HG02884 (cell line): ENCODE results near the gene C1QL1.

Source experiments
- ATAC-seq: cut with Tn5 transposase; IDR thresholded peaks from one replicate; pipeline ENCODE4 v1.9.1; 2021; ENCODE audit warnings: mild to moderate bottlenecking, moderate library complexity; ENCODE audit not compliant: unreplicated experiment

Gene C1QL1

GRCh38 chr17:44932096-44932786 is 35.9 kb downstream of the C1QL1 start:
- no peak for ATAC-seq

- no peak for ATAC-seq
Observed at GRCh38 chr17:44931376-44931775, 36.7 kb downstream of the C1QL1 start.

- no peak for ATAC-seq
Observed at GRCh38 chr17:44930667-44931066, 37.4 kb downstream of the C1QL1 start.

- no peak for ATAC-seq
Observed at GRCh38 chr17:44928950-44929720, 39.0 kb downstream of the C1QL1 start.

GRCh38 chr17:44928136-44928535 is 40.0 kb downstream of the C1QL1 start:
- no peak for ATAC-seq

GRCh38 chr17:44927696-44928095 is 40.4 kb downstream of the C1QL1 start:
- ATAC-seq = no peak

GRCh38 chr17:44926821-44927525 is 41.1 kb downstream of the C1QL1 start:
- ATAC-seq = no peak

- no peak for ATAC-seq
Observed at GRCh38 chr17:44925731-44926697, 42.1 kb downstream of the C1QL1 start.

GRCh38 chr17:44924107-44924544 is 44.0 kb downstream of the C1QL1 start:
- ATAC-seq = no peak

GRCh38 chr17:44922746-44923470 is 45.2 kb downstream of the C1QL1 start:
- no peak for ATAC-seq

- ATAC-seq = no peak
Observed at GRCh38 chr17:44922136-44922535, 46.0 kb downstream of the C1QL1 start.

GRCh38 chr17:44921122-44921882 is 46.8 kb downstream of the C1QL1 start:
- no peak for ATAC-seq

- no peak for ATAC-seq
Observed at GRCh38 chr17:44920565-44920940, 47.5 kb downstream of the C1QL1 start.

- no peak for ATAC-seq
Observed at GRCh38 chr17:44919885-44920564, 48.1 kb downstream of the C1QL1 start.

GRCh38 chr17:44919411-44919810 is 48.7 kb downstream of the C1QL1 start:
- ATAC-seq = no peak

GRCh38 chr17:44918006-44918405 is 50.1 kb downstream of the C1QL1 start:
- no peak for ATAC-seq

GRCh38 chr17:44917456-44917855 is 50.6 kb downstream of the C1QL1 start:
- ATAC-seq = no peak

- no peak for ATAC-seq
Observed at GRCh38 chr17:44916781-44917241, 51.3 kb downstream of the C1QL1 start.
